Measurements from ENCODE around the gene ATP5F1E. TPM values are rescaled to one million over a fixed set of nuclear protein-coding genes. Genes with fewer than 3 reads are reported as not detected.
"Not testable (repeated sequence)": the region's sequence is repeated elsewhere in the genome, so short reads cannot be mapped to it uniquely, and the experiment has no call there.

The ATP5F1E gene
- total RNA-seq, 1 donor from 2014 or later, result 42.4 TPM

DNA sequence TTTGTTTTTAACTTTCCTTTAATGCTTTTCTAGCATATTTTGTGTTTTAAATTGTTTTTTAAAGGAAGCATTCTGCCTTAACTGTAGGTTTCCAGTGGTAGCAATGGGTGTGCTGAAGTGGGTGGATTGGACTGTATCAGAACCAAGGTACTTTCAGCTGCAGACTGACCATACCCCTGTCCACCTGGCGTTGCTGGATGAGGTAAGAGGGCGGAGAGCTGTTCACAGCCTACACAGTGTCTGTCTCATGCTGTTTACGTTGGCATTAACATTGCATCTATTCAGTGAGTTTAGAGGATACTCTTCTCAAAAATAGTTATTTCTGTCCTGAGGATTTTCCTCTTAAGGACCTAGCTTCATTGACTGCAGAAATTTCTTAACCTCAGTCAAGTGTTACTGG lies 39.2 kb downstream of the ATP5F1E start:
- DNase-seq (ENCODE audit: low read depth in 2 of 2), result no peak

DNA sequence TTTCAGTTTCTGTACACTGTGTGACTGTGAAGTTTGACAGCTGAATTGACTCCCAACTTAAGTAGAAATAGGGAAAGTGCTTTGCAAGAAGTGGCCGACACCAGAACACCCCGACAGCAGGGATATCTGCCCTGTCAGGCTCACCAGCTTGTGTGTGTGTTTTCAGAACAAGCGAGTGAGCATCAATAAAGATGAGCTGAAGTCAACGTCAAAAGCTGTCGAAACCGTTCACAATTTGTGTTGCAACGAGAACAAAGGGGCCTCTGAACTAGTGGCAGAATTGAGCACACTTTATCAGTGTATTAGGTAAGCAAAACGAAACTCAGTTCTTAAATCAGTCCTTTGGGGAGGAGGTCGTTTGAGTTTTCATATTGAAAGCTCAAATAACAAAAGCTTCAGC lies 40.4 kb downstream of the ATP5F1E start:
- no peak for DNase-seq (ENCODE audit: low read depth in 2 of 2)

DNA sequence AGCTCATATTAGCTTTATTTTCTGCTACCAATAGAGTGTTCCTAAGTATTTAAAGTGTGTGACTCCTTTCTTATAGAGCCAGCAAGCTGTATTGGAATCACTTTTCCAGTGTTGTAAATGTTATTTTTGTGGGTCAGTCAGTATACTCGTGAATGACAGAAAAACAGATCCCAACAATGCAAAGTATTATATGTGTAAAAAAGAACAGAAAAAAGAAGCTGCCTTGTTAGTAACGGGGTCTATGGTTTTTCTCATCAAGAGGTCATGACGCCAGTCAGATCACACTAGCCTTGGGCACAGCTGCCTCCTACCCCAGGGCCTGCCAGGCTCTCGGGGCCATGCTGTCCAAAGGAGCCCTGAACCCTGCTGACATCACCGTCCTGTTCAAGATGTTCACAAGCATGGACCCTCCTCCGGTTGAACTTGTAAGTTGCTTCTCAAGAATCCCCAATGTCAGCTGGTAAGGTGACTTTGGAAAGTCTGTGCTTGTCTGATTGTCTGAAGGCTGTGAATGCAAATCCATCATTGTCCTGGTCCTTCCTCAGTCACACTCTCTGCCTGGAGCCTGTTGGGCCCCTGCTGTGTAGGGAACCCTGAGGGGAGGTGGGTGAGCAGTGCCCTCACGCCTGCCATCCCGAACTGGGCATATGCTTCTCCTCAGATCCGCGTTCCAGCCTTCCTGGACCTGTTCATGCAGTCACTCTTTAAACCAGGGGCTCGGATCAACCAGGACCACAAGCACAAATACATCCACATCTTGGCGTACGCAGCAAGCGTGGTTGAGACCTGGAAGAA lies 41.3 kb downstream of the ATP5F1E start:
- DNase-seq (ENCODE audit: low read depth in 2 of 2), result no peak

DNA sequence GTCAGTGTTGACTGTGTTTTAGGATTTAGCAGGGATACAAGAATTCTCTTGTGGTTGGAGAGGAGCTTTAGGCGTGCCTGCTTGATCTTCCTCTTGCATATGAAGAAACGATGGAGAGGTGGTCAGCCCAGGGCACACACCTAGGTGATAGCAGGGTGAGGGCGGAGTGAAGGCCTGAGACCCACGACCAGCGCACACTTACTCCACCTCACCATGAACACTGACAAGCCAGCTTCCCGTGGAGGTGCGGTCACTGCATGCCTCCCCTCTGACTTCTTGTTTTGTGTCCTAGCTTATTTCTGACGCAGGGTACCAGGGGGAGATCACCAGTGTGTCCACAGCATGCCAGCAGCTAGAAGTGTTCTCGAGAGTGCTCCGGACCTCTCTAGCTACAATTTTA lies 42.9 kb downstream of the ATP5F1E start:
- DNase-seq (ENCODE audit: low read depth in 2 of 2), result no peak

DNA sequence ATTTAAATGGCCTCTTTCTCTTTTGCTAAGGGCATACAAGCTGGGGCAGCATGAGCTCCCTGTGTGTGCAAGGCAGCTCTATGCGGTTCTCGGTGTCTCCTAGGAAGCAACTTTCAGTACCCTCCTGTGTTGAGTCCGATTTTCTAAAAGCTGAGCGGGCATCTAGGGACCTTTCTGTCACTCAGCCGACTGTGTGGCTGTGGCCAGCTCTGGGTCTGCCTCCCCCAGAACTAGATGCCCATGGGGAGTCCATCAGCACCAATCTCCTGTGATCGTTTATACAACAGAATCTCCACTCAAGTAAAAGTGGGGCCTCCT lies 43.6 kb downstream of the ATP5F1E start:
- DNase-seq (ENCODE audit: low read depth in 2 of 2), result no peak

DNA sequence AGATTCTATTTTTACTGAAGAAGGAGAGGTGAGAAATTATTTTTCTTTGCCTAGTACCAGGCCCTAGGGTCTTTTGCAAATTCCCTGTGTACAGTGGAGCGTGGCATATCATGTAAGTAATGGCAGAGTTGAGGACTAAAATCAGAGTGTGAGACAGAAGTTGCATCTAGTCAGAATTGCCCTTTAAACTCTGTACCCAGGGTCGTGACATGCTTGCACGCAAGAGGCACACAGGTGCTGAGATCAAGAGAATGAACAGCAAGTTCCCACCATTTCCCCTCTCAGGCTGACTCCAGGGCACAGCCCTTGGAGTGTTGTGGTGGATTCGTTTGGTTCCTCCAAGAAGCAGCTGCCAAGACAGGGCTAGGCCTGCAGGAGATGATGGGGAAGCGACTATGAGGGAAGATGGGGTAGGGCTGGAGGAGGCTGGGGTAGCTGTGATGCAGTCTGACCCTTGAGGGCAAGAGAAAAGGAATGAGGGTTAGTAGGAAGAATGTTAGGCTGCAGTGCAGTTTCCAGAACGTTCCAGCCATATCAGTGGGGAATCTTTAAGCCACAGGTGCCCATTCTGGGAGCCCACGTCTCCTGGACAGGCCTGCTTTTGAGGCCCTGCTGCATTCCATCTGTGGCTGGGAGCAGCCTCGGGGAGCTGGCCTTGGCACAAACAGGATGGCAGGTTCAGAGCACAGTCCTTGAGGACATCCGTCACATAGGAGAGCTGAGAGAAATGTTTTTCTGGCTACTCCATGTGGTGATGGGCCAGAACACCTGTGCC lies 44.2 kb downstream of the ATP5F1E start:
- no peak for DNase-seq (ENCODE audit: low read depth in 2 of 2)

DNA sequence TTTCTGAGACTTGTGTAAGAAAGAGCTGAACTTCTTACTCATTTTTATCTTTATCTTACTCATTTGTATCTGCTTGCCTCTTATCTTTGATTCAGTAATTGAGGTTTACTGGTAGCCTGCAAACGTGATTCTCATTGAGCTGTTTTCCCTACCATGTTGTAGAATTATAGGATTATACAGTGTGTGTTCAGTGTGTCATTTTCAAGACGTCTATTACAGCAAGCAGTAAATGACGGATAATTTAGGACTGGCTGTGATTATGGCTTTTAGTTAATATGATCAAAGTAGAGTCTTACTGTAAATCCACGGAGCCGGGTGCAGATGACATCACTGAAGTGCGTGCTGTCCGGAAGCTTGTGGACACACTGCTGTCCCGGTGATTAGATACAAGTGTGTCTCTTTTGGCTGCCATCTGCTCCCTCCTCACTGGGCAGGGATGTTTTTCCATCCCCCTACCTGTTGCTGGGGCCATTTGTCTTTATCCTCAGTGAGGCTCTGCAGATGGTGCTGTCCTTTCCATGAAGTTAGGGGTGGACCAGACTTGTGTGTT lies 45.1 kb downstream of the ATP5F1E start:
- DNase-seq (ENCODE audit: low read depth in 2 of 2), result no peak

DNA sequence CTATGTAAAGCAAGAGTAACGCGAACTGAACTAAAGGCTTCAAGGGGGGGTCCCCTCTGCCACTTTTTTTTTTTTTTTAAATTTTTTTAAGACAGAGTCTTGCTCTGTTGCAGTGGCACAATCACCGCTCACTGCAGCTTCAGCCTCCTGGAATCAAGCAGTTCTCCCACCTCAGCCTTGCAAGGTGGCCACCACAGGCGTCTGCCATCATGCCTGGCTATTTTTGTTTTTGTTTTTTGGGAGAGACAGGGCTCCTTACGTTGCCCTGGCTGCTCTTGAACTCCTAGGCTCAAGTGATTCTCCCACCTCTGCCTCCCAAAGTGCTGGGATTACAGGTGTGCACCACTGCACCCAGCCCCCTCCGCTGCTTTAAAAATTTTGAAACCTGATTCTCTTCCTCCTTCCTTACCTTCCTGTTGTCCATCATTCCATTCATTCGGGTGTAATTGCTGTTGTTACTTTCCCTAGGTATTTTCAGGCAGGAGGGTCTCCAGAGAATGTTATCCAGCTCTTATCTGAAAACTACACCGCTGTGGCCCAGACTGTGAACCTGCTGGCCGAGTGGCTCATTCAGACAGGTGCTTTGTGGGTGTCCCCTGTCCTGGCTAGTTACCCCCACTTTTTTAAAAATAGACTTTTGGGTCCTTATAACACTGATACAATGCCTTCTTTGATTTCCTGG lies 45.7 kb downstream of the ATP5F1E start:
- no peak for DNase-seq (ENCODE audit: low read depth in 2 of 2)

DNA sequence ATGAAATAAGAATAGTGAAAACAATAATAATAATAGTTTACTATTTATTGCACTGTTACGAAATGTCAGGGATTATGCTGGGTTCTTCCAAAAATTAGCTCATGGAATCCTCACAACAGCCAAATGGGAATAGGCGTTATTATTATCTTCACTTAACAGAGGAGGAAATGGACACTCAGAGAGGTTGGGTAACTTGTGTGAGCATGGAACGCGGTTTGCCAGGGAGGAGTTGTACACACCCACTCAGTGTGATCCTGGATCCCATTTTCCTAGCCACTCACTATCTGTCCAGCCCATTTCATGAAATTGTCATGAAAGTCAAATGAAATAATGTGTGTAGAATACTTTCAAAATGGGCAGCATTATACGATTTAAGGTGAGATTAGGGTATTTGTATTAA lies 46.5 kb downstream of the ATP5F1E start:
- no peak for DNase-seq (ENCODE audit: low read depth in 2 of 2)

DNA sequence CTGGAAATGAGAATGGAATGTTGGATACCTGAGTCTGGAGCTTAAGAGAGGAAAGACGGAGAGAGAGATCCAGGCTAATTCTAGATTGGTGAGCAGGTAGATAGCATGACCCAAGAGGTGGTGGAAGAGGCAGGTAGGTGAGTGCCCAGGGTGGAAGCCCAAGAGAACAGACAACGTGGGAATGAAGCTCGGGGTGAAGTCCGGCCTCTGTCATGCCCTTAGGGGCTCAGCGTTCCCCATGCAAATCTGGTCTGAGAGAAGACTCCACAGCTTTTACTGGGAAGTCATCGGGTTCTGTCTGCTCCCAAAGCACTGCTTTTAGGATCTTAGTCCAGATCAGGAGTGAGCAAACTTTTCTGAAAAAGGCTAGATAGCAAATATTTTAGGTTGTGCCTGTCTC lies 47.4 kb downstream of the ATP5F1E start:
- DNase-seq (ENCODE audit: low read depth in 2 of 2), result no peak

DNA sequence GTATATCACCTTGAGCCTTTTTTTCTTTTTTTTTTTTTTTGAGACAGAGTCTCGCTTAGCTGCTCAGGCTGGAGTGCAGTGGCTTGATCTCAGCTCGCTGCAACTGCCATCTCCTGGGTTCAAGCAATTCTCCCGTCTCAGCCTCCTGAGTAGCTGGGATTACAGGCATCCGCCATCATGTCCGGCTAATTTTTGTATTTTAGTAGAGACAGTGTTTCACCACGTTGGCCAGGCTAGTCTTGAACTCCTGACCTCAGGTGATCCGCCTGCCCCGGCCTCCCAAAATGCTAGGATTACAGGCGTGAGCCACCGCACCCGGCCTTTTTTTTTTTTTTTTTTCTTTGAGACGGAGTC lies 49.0 kb downstream of the ATP5F1E start:
- not testable (repeated sequence) for DNase-seq (ENCODE audit: low read depth in 2 of 2)

DNA sequence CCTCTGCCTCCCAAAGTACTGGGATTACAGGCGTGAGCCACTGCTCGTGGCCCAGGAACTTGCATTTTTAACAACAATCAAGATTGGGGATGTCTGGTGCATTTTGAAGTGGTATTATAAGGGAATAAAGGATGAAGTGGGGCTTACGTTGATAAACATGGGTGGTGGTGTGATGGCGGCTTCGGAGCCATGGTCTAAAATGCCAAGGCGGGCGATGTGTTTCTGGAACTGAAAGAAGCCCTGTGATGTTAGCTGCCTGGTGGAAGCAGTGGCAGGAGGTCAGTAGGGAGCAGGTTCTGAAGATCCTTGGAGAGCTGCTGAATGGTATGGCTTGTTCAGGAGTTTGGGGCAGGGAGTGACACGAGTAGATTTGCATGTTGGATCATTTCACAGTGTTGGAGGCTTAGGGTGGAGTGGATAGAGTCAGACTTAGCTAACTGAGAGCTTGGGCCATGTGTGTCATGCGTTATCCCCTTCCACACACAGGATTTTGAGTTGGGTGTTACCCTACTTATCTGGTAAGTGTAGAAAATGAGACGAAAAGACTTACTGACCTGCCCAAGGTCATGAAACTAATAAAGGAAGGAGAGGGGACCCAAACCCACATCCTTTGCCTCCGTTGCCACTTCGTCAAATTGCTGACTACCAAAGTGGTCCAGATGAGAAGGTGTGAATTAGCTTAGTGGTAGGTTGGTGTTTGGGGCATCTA lies 49.6 kb downstream of the ATP5F1E start:
- no peak for DNase-seq (ENCODE audit: low read depth in 2 of 2)

DNA sequence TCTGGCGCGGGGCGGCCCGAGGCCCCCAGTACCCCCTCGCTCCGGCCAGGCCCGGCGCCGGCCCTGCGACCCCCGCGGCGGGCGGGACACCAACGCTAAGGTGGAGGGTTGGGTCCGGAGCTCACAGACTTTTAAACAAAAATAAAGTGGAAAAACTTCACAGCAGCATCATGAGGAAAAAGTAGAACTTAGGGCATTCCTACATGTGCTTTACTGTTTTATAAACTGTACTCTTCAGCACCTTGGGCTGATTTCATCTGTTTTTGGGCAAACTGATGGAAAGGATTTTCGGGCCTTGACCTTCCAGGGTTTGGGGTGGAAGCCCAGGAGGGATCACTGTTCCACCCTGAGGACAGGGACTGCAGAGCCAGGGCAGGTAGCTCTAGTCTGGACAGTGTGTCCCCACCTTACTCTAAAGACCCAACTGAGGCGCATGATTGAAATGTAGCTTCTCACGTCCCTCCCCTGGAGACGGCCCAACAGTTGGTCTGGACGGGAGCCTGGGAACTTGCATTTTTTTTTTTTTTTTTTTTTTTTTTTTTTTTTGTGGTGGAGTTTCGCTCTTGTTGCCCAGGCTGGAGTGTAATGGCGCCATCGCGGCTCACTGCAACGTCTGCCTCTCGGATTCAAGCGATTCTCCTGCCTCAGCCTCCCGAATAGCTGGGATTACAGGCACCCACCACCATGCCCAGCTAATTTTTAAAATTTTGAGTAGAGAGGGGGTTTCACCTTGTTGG lies 50.3 kb downstream of the ATP5F1E start:
- DNase-seq (ENCODE audit: low read depth in 2 of 2), result peak in 1 of 2 donors; percentile 14

DNA sequence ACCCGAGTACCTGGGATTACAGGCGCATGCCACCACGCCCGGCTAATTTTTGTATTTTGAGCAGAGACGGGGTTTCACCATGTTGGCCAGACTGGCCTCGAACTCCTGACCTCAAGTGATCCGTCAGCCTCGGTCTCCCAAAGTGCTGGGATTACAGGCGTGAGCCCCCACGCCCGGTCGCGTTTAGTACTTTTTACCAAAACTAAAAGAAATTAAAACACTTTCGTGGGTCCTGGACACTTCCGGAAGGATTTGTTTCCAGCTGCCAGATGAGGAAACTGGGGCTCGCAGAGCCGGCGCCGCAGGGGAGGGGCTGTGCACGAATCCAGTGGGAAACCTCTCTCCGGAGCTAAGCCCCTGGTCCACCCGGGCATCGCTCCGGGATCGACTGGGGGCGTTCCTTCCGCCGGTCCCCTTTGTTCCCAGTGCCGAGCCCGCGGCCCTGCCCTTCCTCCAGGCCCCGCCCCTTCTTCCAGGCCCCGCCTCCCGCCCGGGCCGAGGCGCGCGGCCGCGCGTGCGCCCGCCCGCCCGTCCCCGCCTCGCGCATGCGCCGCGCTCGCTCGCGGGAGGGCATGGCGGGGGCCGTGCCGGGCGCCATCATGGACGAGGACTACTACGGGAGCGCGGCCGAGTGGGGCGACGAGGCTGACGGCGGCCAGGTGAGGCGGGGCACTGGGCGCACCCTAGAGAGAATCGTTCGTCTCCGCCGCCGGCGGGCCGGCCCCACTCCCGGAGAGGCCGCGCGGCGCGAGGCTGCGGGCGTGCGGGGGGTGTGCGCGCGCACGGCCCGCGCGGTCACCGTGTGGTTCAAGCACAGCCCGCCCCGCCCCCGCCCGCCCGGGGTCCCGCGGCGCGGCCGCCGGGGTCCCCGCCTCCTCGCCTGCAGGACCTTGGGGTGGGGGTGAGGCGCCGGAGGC lies 51.2 kb downstream of the ATP5F1E start, which contains the start of gene NELFCD:
TSS of gene NELFCD (plus strand) at position 546 of the 917 bp plus-strand sequence. CDS start at position 600, 54 bp downstream.
- peak; percentile 56 to 81 for DNase-seq (ENCODE audit: low read depth in 2 of 2)

DNA sequence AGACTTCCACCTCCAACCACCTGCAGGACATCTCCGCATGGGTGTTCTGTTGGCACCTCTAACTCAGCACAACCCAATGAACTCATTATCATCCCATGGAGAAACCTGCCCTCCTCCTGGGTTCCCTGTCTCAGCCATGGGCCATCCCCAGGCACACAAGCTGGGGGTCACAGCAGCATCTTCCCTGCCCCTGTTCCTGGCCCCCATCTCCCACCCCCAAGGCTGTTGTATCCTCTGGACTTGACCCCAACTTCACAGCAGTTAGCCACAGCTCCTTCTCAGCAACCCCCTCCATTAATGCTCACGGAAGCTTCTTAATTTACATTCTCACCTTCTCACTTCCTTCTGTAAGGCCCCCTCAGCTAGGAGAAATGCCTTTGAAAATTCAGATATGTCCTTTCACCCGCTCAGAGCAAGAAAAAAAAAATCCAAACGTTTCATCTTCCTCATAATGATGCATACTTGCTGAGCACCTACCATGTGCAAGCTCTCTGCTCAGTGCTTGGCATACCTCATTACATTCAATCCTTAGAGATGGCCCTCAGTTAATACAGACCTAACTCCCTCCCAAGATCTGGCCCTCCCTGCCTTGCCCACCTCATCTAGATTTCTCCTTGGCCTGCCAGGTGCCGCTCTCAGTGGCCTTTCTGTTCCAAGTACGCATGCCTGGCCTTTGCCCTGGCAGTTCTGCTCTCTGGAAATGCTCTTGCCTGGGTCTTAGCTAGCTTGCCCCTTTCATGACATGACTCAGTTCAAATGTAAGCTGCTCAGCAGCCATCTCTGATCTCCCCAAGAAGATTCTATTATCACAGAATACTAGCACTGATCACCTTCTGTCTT lies 53.6 kb downstream of the ATP5F1E start:
- no peak for DNase-seq (ENCODE audit: low read depth in 2 of 2)

DNA sequence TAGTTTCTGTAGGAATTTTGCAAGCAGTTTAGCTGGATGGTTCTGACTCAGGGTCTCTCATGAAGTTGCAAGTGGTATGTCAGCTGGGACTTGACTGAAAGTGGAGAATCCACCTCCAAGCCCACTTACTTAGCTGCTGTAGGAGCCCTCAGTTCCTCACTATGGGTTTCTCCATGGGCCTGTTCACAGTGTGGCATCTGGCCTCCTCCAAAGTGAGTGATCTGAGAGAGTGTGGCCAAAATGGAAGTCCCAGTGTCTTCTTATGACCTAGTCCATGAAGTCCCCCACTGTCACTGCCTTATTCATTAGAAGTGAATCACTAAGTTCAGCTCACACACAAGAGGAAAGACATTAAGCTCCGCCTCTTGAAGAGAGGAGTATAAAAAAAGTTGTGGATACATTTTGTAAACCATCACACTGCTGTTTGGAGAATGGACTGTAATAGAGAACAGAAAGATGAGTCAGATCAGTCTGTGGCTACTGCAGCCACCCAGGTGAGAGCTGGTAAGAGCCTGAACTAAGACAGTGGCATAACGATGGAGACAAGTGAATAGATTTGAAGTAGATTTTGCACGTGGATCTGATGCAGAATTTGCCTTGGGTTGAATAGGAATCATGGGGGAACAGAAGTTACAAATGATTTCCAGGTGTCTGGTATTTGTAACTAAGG lies 55.9 kb downstream of the ATP5F1E start:
- DNase-seq (ENCODE audit: low read depth in 2 of 2), result no peak
